Stimulated activated naive CD8-positive, alpha-beta T cell treated with anti-CD3 and anti-CD28 coated beads, Interleukin-15, amount 100 ng/mL, for 72 hours (primary cell): ENCODE data around the gene FOXB1.
A peak's percentile ranks its signal among the peaks of the same experiment; 100 is the strongest.

Experiments
- ATAC-seq: fragments of 150-1000 bp; cut with Tn5 transposase; 2 replicates; pipeline ENCODE4 v1.10.0; 2021; ENCODE audit warnings: mild to moderate bottlenecking, moderate library complexity
- DNase-seq, 2 donors: peaks; one replicate each; pipeline ENCODE4 v3.0.0; 2021 to 2022
- H3K27ac Mint-ChIP-seq, 2 donors: one replicate each; pipeline ENCODE4 v1.8.0; 2022; ENCODE audit warnings: mild to moderate bottlenecking in 2 of 2, mixed read lengths in 2 of 2, moderate library complexity in 2 of 2
- H3K27me3 Mint-ChIP-seq: one replicate; pipeline ENCODE4 v1.8.0; 2022; ENCODE audit warnings: mixed read lengths
- H3K4me1 Mint-ChIP-seq: one replicate; pipeline ENCODE4 v1.8.0; 2022; ENCODE audit warnings: mild to moderate bottlenecking, mixed read lengths
- H3K4me3 Mint-ChIP-seq, 2 donors: one replicate each; pipeline ENCODE4 v1.8.0; 2022; ENCODE audit warnings: mild to moderate bottlenecking in 2 of 2, mixed read lengths in 2 of 2, moderate library complexity in 1 of 2
- H3K9me3 Mint-ChIP-seq, 2 donors: one replicate each; pipeline ENCODE4 v1.8.0; 2022; ENCODE audit warnings: mixed read lengths in 2 of 2

Gene FOXB1

GRCh38 chr15:60004009-60004845, at the start of gene FOXB1:
TSS of gene FOXB1 (plus strand) at chr15:60004311. CDS start at chr15:60004964, 653 bp downstream.
- no peaks in the 10 kb centered on the region for H3K9me3 Mint-ChIP-seq
- ATAC-seq = peak; percentile 57
- peaks cover 71% of the 10 kb centered on the region for H3K4me1 Mint-ChIP-seq
- DNase-seq = peak in 1 of 2 donors; percentile 50
- peak within 1 kb of the TSS; percentile 96 for H3K4me3 Mint-ChIP-seq
- peak within 1 kb of the TSS; percentile 84 to 91 for H3K27ac Mint-ChIP-seq
- H3K27me3 Mint-ChIP-seq = peaks cover 99% of the 10 kb centered on the region

GRCh38 chr15:59958288-59958687, 45.8 kb upstream of the FOXB1 start:
- Mint-ChIP-seq H3K27ac (no peak overlapping the region), H3K4me1 (peaks cover 5% of the 10 kb centered on the region), H3K27me3 (peaks cover 3% of the 10 kb centered on the region), H3K9me3 (peaks cover 23 to 24% of the 10 kb centered on the region in 2 donors), H3K4me3 (no peak overlapping the region)
- no peak for ATAC-seq
- DNase-seq = no peak

GRCh38 chr15:59960318-59960717, 43.8 kb upstream of the FOXB1 start:
- H3K9me3 Mint-ChIP-seq = peaks cover 28 to 33% of the 10 kb centered on the region in 2 donors
- H3K4me3 Mint-ChIP-seq = no peak overlapping the region
- ATAC-seq = no peak

GRCh38 chr15:59963322-59963721, 40.8 kb upstream of the FOXB1 start:
- Mint-ChIP-seq H3K9me3 (peaks cover 30 to 35% of the 10 kb centered on the region in 2 donors), H3K27me3 (peaks cover 5% of the 10 kb centered on the region), H3K27ac (no peak overlapping the region), H3K4me3 (no peak overlapping the region), H3K4me1 (peaks cover 23% of the 10 kb centered on the region)
- no peak for DNase-seq
- ATAC-seq = no peak

More at GRCh38 chr15:59960318-59960717, 43.8 kb upstream of the FOXB1 start:
- H3K27me3 Mint-ChIP-seq = no peaks in the 10 kb centered on the region
- peaks cover 9% of the 10 kb centered on the region for H3K4me1 Mint-ChIP-seq
- no peak overlapping the region for H3K27ac Mint-ChIP-seq
- no peak for DNase-seq

- Mint-ChIP-seq H3K27me3 (peaks cover 11% of the 10 kb centered on the region), H3K4me1 (peaks cover 23% of the 10 kb centered on the region), H3K4me3 (no peak overlapping the region), H3K9me3 (peaks cover 30 to 35% of the 10 kb centered on the region in 2 donors), H3K27ac (no peak overlapping the region)
- no peak for ATAC-seq
- DNase-seq = no peak
Observed at GRCh38 chr15:59963925-59964324, 40.2 kb upstream of the FOXB1 start.

GRCh38 chr15:59965741-59966140, 38.4 kb upstream of the FOXB1 start:
- DNase-seq (no peak), ATAC-seq (no peak)
- H3K4me1 Mint-ChIP-seq = peaks cover 23% of the 10 kb centered on the region
- peaks cover 20 to 25% of the 10 kb centered on the region in 2 donors for H3K9me3 Mint-ChIP-seq
- H3K4me3 Mint-ChIP-seq = no peak overlapping the region
- H3K27ac Mint-ChIP-seq = no peak overlapping the region
- H3K27me3 Mint-ChIP-seq = peaks cover 20% of the 10 kb centered on the region

- peaks cover 15 to 21% of the 10 kb centered on the region in 2 donors for H3K9me3 Mint-ChIP-seq
- ATAC-seq (peak; percentile 70), DNase-seq (no peak)
- H3K27me3 Mint-ChIP-seq = peaks cover 20% of the 10 kb centered on the region
- H3K4me3 Mint-ChIP-seq = no peak overlapping the region
- H3K4me1 Mint-ChIP-seq = peaks cover 23% of the 10 kb centered on the region
- no peak overlapping the region for H3K27ac Mint-ChIP-seq
Observed at GRCh38 chr15:59966262-59966661, 37.8 kb upstream of the FOXB1 start.

- Mint-ChIP-seq H3K9me3 (peaks cover 10 to 14% of the 10 kb centered on the region in 2 donors), H3K4me1 (peaks cover 23% of the 10 kb centered on the region), H3K4me3 (no peak overlapping the region), H3K27me3 (peaks cover 36% of the 10 kb centered on the region), H3K27ac (no peak overlapping the region)
- DNase-seq = no peak
- ATAC-seq = no peak
Observed at GRCh38 chr15:59968314-59968713, 35.8 kb upstream of the FOXB1 start.

- peaks cover 0 to 4% of the 10 kb centered on the region in 2 donors for H3K9me3 Mint-ChIP-seq
- DNase-seq (no peak), ATAC-seq (no peak)
- H3K27ac Mint-ChIP-seq = no peak overlapping the region
- H3K27me3 Mint-ChIP-seq = peaks cover 40% of the 10 kb centered on the region
- H3K4me1 Mint-ChIP-seq = peaks cover 21% of the 10 kb centered on the region
- no peak overlapping the region for H3K4me3 Mint-ChIP-seq
Observed at GRCh38 chr15:59972241-59972640, 31.9 kb upstream of the FOXB1 start.

- Mint-ChIP-seq H3K27me3 (peaks cover 40% of the 10 kb centered on the region), H3K4me3 (peak overlapping the region; percentile 56 to 72), H3K27ac (peak overlapping the region; percentile 93 to 98), H3K4me1 (peaks cover 25% of the 10 kb centered on the region), H3K9me3 (peaks cover 0 to 3% of the 10 kb centered on the region in 2 donors)
- DNase-seq = peak; percentile 66 to 84
- ATAC-seq = peak; percentile 100
Observed at GRCh38 chr15:59976480-59977271, 27.4 kb upstream of the FOXB1 start.

GRCh38 chr15:59991834-59992233, 12.3 kb upstream of the FOXB1 start:
- Mint-ChIP-seq H3K27me3 (peaks cover 91% of the 10 kb centered on the region), H3K9me3 (peaks cover 0 to 7% of the 10 kb centered on the region in 2 donors), H3K27ac (peak overlapping the region in 1 of 2 donors; percentile 36), H3K4me1 (peaks cover 34% of the 10 kb centered on the region), H3K4me3 (no peak overlapping the region)
- no peak for DNase-seq
- no peak for ATAC-seq

- DNase-seq = no peak
- H3K27ac Mint-ChIP-seq = no peak overlapping the region
- H3K4me3 Mint-ChIP-seq = no peak overlapping the region
- ATAC-seq = no peak
- peaks cover 92% of the 10 kb centered on the region for H3K27me3 Mint-ChIP-seq
- H3K9me3 Mint-ChIP-seq = no peaks in the 10 kb centered on the region
- H3K4me1 Mint-ChIP-seq = peaks cover 47% of the 10 kb centered on the region
Observed at GRCh38 chr15:59993041-59993750, 10.9 kb upstream of the FOXB1 start.

GRCh38 chr15:59993950-59994401, 10.1 kb upstream of the FOXB1 start:
- peak; percentile 63 for ATAC-seq
- Mint-ChIP-seq H3K4me1 (peaks cover 55% of the 10 kb centered on the region), H3K4me3 (peak overlapping the region; percentile 77 to 92), H3K9me3 (no peaks in the 10 kb centered on the region), H3K27me3 (peaks cover 97% of the 10 kb centered on the region), H3K27ac (peak overlapping the region in 1 of 2 donors; percentile 54)
- DNase-seq = peak; percentile 26 to 46

- ATAC-seq = no peak
- H3K4me1 Mint-ChIP-seq = peaks cover 60% of the 10 kb centered on the region
- H3K9me3 Mint-ChIP-seq = no peaks in the 10 kb centered on the region
- H3K27ac Mint-ChIP-seq = no peak overlapping the region
- peak overlapping the region; percentile 77 to 92 for H3K4me3 Mint-ChIP-seq
- DNase-seq = no peak
- H3K27me3 Mint-ChIP-seq = peaks cover 97% of the 10 kb centered on the region
Observed at GRCh38 chr15:59994526-59994887, 9.6 kb upstream of the FOXB1 start.

GRCh38 chr15:59994888-59995557, 9.1 kb upstream of the FOXB1 start:
- Mint-ChIP-seq H3K27me3 (peaks cover 98% of the 10 kb centered on the region), H3K9me3 (no peaks in the 10 kb centered on the region), H3K4me1 (peaks cover 66% of the 10 kb centered on the region), H3K4me3 (peak overlapping the region; percentile 76 to 92), H3K27ac (no peak overlapping the region)
- ATAC-seq (no peak), DNase-seq (no peak)
